IPS DF 4.7 (cell line): ENCODE data around the gene SVIP.

Experiments
- DNase-seq: peaks from one replicate; pipeline ENCODE4 v3.0.0-alpha.2; 2013; ENCODE audit warnings: low spot score; ENCODE audit errors: extremely low read depth

Gene SVIP, protein sequence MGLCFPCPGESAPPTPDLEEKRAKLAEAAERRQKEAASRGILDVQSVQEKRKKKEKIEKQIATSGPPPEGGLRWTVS

GRCh38 chr11:22829231-22830081 lies at the start of gene SVIP:
Gene SVIP (minus strand): TSS chr11:22829801. CDS start chr11:22829748, 53 bp downstream.
- peak; percentile 78 for DNase-seq

GRCh38 chr11:22878604-22879003 lies 49.0 kb upstream of the SVIP start:
- DNase-seq: no peak

GRCh38 chr11:22878039-22878438 lies 48.4 kb upstream of the SVIP start:
- DNase-seq: no peak

DNA sequence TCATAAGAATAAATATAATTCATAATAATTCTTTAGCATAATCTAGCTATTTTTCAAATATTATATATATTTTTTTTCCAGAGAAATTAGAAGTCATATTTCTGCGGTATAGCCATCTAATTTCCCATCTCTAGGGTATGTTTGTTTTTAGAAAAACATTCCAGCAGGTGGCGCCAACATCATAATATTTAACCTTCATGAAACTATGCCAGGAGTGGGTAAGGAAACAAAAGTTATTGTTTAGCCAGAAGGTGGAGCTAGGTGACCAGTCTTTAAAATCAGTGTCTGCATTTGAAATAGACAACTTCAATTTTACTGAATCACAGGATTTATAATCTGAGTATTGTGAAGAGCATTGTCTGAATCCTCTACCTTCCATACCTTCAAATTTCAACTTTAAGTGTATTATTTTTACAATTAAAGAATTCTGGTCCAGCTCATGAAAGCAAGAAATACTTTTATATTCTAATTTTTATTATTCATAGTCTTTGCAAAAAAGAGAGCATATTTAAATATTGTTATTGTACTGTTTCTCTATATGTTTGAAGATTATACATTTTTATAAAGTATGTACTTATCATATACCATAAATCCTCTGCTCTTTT lies 46.4 kb upstream of the SVIP start:
- peak; percentile 71 for DNase-seq

DNA sequence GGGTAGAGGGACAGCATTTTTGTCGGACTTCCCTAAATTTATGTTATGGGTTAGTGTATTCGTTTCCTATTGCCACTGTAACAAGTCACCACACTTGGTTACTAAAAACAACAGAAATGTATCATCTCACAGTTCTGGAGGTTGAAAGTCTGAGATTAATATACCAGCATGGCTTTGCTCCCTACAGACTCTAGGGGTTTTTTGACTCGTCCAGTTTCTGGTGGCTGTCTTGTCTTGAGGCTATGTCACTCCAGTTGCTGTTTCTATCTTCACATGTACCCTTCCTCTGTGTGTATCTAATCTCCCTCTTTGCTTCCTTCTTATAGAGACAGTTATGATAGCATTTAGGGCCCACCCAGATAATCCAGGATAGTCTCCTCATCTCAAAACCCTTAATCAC lies 39.7 kb upstream of the SVIP start:
- no peak for DNase-seq

- no peak for DNase-seq
These were observed 30.6 kb upstream of the SVIP start, which contains the start of gene CCDC179 for GRCh38 chr11:22860241-22860640. Gene CCDC179 (minus strand): TSS chr11:22860474. CDS start chr11:22860421, 53 bp downstream.

DNA sequence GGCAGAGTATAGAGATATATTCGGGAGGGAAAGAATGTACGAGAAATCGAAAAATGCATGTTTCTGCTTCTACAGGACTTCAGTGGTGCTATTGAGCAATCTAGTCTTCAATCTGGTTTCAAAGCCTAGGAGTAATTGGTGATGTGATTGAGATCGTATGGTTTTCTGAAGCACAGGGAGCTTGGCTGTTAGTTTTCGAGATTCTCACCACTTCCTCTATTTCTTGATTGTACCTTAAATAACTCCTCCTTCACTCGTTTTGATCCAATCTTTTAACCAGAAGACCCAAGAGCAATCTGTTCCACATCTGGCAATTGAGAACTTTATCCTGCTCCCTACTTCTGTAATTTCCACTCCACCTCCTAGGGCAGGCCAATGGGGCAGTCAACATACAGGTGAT lies 30.2 kb upstream of the SVIP start:
- DNase-seq: no peak

DNA sequence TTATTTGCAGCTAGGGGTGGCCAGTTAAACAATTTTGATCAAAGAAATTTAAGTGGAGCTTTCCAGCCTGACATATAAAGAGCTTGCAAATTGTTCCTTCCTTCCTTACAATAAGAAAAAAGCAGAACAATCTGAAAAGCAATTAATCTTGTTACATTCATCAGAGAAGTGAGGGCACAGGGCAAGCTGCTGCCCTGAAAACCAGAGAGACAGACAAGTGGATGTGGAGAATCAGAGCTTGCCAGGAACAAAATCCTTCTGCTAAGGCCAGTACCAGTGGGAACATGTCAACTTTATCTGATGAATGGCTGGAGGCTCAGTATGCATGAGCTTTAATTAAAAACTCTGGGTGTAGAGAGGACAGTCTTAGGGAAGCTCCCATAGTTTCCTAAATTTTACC lies 21.9 kb upstream of the SVIP start:
- DNase-seq: no peak

DNA sequence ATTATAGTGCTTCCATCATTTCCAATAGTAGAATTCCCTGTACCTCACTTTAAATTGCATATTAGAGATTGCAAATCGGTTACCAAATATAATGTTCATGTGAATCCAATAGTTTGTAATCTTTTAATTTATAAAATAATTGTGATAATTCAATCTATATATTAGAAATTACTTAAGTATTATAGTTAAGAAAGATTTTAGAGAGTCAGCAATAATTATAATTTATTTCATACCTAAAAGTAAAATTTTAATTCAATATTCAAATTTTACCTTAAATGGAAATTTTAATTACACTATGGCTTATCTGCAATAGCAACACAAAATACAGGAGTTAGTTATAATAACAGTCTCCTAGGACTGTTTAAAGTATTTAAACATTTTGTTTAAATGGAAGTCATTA lies 17.1 kb upstream of the SVIP start:
- no peak for DNase-seq

DNA sequence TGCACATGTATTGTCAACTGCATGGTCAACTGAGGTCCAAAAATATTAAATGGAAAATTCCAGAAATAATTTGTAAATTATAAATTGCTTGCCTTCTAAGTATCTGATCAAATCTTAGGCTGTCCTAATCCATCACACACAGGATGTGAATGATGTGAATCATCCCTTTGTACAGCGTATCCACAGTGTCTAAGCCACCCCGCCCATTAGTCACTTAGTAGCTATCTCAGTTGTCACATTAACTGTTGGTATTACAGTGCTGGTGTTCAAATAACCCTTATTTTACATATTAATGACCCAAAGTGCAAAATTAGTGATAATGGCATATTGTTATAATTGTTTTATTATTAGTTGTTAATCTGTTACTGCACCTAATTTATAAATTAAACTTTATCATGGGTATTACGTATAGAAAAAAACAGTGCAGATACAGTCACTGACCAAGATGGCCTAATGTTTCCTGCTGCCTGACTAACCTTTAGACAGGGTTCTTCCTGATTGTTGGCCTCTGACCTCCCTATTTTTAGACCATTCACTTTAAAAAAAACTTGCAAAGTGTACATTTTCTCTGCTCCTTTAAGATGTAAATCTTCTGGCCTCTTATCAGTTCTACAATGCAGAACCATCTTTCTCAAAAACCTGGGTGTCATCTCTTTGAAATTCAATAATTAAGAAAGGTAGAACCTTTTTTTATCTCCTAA lies 2.9 kb upstream of the SVIP start:
- DNase-seq: no peak

- no peak for DNase-seq
These were observed 447 bp upstream of the SVIP start for GRCh38 chr11:22830082-22830414.

- DNase-seq: no peak
These were observed 1.2 kb downstream of the SVIP start for GRCh38 chr11:22828373-22828772.

DNA sequence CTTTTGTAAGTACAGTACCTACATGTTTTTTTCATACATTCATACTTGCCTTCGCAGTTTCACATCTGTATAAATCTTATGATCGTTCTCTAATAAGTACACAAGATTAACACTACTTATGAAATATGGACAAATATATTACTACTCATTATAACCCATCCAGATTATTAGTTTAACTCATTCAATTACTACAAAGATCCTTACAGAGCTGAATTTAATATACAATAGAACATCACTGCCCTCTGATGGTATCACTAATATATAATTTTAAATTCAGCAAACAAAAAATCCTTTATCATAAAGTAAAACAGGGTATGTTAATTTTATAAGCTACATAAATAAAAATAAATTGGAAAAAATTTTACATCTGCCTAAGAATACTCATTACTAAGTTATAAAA lies 7.4 kb downstream of the SVIP start:
- no peak for DNase-seq

DNA sequence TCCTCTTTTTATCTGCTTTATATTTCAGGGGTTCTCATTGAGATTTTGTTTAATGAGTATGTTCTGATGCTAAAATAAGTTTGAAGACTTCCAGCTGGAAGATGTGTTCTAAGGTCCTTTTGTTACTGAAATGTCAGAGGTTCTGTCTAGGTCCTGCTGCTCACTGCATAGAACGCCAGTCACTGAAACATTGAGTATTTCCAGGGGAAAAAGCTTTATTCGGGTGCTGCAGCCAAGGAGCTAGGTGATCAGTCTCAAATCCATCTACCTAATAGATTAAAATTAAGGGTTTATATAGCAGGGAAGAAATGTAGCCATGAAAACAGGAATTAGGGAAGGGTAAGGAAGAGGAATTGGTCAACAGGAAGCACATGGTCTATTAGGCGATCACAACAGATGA lies 19.7 kb downstream of the SVIP start:
- DNase-seq: no peak

GRCh38 chr11:22808571-22809197 lies 20.9 kb downstream of the SVIP start:
- DNase-seq: no peak

- DNase-seq: no peak
These were observed 21.6 kb downstream of the SVIP start for GRCh38 chr11:22807855-22808570.

- no peak for DNase-seq
These were observed 22.2 kb downstream of the SVIP start for GRCh38 chr11:22807391-22807790.

- no peak for DNase-seq
These were observed 26.7 kb downstream of the SVIP start for GRCh38 chr11:22802861-22803260.

DNA sequence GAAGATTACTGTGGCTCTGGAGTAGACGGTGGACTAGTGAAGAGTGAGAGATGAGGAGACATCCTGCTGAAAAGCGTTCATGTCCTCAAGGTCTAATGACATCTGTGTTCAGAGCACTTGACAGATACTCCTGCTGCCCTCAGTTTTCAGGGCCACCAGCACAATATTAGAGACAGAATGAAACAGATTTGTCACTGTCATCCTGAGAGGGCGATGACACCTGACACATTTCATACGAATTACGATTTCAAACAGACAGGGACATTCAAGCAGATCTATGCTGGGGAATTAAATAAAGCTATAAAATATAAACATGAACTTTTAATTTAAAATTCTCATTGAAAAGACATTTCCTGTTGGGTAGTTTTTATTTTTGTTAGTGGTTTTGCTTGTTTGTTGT lies 29.1 kb downstream of the SVIP start:
- DNase-seq: no peak

DNA sequence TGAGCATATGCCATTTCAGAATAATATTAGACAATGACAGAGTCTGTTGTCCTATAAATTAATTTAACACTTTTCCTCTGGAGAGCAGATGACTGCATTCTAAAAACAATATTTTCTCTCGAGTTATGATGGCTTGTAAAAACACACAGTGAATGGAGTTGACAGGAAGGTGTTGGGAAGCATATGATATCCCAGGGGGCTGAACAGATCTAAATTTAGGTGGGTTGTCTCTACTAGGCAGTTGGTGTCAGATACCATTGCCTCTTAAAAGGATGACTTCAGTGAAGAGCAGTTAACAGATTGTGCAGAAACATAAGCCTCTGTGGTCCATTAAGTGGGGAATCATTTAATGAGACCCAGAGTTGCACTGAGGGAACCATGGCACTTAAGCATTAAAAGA lies 30.7 kb downstream of the SVIP start:
- no peak for DNase-seq

GRCh38 chr11:22797047-22797446 lies 32.6 kb downstream of the SVIP start:
- no peak for DNase-seq
